ENCODE results near the gene MATCAP1.

DNA sequence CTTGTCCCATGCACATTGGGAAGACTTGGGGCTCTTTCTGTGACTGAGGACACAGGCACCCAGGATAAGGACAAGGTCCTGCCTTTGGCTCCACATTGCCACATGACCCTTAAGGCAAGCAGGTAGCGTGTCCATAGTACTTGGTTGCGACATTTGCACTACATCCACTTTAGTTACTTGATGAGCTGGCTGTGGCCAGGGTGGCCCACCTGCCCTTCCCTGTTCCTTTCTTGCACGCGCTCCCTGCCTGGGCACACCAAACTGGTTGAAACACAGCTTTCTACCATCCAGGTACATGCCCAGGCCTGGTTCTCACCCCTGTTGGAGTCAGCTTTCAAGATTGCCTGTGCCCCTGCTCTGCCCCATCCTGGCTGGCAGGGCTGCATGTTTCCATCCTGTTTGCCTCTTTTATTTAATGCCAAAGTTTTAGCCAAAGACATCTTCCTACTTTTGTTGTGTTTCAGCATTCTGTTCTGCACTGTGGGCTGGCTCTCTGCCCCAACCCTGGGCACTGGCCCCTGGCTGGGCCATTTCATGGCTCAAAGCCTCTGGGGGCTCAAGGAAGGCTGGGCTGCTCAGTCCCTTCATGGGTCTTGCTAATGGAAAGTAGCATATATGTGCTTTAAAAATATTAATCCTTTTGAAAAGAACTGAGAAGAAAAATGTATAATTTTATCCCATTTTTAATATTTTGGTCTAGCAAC, 36.2 kb downstream of the MATCAP1 start:
- TF ChIP-seq, protein P1, sequence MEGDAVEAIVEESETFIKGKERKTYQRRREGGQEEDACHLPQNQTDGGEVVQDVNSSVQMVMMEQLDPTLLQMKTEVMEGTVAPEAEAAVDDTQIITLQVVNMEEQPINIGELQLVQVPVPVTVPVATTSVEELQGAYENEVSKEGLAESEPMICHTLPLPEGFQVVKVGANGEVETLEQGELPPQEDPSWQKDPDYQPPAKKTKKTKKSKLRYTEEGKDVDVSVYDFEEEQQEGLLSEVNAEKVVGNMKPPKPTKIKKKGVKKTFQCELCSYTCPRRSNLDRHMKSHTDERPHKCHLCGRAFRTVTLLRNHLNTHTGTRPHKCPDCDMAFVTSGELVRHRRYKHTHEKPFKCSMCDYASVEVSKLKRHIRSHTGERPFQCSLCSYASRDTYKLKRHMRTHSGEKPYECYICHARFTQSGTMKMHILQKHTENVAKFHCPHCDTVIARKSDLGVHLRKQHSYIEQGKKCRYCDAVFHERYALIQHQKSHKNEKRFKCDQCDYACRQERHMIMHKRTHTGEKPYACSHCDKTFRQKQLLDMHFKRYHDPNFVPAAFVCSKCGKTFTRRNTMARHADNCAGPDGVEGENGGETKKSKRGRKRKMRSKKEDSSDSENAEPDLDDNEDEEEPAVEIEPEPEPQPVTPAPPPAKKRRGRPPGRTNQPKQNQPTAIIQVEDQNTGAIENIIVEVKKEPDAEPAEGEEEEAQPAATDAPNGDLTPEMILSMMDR (IDR thresholded peaks at IDR 0.05; ENCODE audit: low read depth, low read length): no peak
- TF ChIP-seq POLR2A (IDR thresholded peaks at IDR 0.05; ENCODE audit: extremely low read depth, insufficient read length) (no peak), MYC (IDR thresholded peaks at IDR 0.05; ENCODE audit: low read depth, low read length) (no peak)
- TF ChIP-seq, protein P2, sequence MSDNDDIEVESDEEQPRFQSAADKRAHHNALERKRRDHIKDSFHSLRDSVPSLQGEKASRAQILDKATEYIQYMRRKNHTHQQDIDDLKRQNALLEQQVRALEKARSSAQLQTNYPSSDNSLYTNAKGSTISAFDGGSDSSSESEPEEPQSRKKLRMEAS (IDR thresholded peaks at IDR 0.05; ENCODE audit: low read depth, low read length): no peak

Measured in NB4 (cell line).